Stimulated activated CD8-positive, alpha-beta memory T cell treated with anti-CD3 and anti-CD28 coated beads, Interleukin-7, amount 100 ng/mL, for 4 hours (primary cell): ENCODE results near the gene EHMT1.

ENCODE experiments used
- DNase-seq, 2 donors: peaks; one replicate each; pipeline ENCODE4 v3.0.0-alpha.2; 2020; ENCODE audit warnings: low read depth in 2 of 2

Gene EHMT1

DNA sequence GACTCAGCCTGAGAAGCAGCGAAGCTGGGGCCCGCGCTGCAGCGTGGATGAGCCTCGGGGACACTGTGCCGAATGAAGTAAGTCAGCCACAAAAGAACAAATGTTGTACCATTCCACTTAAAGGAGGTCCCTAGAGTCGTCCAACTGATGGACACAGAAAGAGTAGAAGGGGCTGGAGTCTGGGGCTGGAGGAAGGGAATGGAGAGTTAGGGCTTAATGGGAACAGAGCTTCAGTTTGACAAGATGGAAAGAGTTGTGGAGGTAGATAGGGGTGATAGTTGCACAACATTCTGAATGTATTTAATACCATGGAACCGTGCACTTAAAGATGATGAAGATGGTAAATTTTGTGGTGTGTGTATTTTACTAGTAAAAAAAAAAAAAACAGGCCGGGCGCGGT is 119.9 kb downstream of the EHMT1 start:
- DNase-seq: no peak

GRCh38 chr9:137739371-137740309 is 120.8 kb downstream of the EHMT1 start:
- DNase-seq: no peak

DNA sequence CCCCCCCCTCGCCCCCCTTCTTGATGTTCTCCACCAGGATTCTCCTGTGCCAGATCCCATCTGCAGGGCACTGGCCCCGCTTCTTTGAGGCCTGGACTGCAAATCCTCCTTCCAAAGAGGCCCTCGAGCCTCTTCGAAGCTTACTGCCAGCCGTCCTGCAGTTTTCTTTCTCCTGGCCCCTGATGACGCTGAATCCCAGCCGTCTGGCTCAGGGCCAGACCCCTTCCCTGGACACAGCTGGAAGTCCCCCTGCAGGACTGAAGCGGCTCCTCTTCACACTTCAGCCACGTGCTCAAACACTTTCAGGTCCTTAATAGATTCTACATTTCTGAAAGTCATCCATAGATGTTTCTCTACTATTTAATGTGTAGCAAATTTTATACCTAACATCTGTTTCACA is 121.5 kb downstream of the EHMT1 start:
- no peak for DNase-seq

DNA sequence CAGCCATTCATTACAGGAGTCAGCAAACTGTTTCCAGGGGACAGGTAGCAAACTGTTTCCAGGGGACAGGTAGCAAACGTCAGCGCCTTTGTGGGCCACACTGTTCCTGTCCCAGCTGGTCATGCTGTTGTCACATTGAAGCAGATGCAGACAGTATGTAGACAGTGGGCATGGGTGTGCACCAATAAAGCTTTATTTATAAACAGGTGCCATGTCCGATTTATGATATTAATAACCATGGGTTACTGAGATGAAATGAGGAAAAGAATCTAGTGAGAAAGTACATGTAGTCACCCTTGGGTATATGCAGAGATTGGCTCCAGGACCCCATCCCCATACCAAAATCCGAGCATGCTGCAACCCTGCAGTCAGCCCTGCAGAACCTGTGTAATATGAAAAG is 122.5 kb downstream of the EHMT1 start:
- no peak for DNase-seq

DNA sequence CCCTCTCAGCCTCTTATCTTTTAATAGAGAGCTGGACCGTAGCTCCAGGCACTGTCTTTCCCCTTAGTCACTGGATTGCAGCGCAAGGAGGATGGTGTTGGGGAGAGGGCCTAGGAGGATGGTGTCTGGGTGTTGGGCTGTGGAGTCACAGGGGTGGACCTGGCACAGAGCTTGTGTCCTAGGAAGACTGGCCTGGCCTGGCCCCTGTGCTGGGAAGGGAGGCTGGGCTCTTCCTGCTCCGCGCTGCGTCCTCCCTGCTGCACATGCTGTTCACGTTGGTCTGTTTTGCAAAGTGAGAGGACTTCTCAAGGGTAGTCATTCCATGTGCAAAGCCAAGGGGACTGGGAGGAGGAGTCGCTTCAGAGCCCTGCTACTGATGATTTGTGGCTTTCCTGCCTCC is 123.9 kb downstream of the EHMT1 start:
- DNase-seq: no peak

DNA sequence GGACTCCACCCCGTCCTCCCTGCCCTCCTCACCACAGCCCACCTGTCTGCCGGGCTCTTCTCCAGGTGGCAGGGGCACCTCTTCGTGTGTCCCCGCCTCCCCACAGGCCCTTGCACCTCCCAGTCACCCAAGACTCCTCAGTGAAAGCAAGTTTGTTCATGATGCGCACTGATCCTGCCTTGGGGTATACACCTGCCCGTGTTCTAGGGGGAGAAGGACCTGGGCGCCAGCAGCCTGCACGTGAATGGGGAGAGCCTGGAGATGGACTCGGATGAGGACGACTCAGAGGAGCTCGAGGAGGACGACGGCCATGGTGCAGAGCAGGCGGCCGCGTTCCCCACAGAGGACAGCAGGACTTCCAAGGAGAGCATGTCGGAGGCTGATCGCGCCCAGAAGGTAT is 124.9 kb downstream of the EHMT1 start:
- no peak for DNase-seq

- DNase-seq: no peak
Measured at GRCh38 chr9:137744632-137745183, 125.9 kb downstream of the EHMT1 start.

DNA sequence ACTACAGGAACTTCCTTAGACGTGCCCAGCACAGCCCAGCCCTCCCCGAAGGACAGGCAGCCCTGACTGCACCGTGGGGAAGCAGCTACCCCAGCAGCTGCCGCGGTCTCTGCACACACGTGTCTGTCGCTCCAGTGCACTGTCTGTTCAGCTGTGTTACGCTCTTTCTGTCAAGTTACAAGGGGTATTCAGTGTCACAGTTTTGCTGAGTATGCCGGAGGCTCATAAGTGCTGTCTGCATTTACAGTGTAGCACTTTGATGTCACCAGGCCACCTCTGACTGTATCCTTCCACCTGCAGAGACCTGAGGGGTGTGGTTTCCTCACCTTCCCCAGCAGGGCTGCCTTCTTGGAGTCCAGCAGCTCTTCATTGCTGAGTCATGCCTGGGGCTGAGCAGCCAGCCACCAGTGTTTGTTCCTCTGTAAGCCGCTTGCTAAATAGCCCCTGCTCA is 126.8 kb downstream of the EHMT1 start:
- no peak for DNase-seq

- DNase-seq: no peak
Measured at GRCh38 chr9:137748311-137748710, 129.5 kb downstream of the EHMT1 start.

DNA sequence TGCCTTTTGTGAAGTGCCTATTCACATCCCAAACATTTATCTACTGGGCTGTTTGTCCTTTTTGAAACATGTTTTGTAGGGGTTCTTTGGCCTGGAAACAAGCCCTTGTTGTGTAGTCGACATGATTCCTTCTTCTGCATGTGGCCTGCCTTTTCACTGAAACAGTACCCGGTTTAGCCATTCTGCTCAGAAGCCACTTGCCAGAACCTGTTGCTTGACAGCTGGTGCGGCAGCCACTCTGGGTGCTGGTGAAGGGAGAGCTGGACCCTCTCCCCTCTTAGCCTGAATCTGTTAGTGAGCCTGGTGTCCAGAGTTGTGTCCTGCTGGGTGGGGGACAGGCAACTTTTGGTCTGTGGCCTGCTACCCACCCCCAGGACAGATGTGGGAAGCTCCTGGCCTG is 129.9 kb downstream of the EHMT1 start:
- no peak for DNase-seq

DNA sequence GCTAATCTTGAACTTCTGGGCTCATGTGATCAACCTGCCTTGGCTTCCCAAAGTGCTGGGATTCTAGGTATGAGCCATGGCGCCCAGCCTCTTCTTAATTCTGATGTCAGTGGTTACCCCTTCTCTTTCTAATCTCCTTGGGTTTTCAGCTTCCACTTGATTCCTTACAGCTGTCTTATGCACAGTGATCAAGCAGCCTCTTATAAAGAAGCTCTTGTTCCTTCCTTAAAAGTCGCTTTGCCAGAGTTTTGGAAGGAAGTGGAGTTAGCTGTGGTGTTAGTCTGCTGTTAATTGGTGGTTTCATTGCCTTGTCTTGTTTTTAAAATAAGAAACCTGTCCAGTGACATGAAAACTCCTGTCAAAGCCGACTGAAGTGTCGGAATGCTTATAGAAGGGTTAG is 130.7 kb downstream of the EHMT1 start:
- no peak for DNase-seq

DNA sequence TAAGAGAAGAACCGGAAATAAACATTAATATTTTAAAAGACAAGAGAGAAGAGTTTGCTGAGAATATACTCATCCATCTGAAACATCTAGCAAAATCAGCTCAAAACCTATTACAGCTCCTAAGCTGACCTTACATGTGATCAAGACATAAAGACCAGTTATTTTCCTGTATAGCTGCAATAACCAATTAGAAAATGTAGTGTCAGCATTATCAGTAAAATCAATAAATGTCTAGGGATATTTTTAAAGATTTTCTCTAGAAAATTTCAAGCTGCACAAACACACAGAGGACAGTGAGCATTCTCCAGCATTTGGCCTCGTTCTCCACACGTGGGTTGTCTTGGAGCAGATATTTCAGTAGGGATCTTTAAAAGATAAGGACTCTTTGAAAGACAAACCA is 131.2 kb downstream of the EHMT1 start:
- DNase-seq: no peak

- no peak for DNase-seq
Measured at GRCh38 chr9:137750566-137750965, 131.8 kb downstream of the EHMT1 start.

DNA sequence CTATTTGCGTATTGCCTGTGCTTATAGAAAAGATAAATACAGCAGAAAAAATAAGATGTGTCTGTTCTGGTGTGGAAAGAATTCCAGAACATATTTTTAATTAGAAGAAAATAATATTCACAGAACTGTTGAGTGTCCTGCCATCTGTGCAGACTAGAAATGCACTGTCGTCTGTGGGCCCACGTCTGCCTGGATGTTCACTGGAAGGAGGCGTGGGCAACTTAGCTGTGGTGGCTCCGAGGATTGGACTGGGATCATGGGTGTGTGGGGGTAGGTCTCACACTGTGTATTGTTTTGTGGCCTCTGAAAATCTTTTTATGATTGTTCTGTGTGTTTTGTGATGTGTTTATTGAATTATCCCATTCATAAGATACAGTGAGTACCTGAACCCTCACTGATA is 132.8 kb downstream of the EHMT1 start:
- no peak for DNase-seq

DNA sequence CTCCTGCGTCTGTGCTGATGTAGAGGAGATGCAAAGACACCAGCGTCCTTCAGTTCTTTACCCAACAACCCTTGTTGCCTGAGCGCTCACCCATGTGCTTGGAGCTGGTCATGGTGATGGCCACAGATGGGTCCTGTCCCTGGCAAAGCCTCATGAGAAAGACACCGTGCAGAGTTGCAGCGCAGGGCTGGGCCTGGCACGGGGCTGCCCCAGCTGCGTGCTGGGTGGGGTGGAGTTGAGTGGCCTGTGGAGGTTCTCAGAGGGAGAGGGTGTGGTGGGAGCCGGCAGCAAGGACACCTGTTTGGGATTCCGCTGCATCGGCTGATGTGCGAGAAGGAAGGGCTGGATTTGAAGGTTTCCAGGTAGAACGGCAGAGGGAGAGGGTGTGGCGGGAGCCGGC is 133.6 kb downstream of the EHMT1 start:
- DNase-seq: no peak

- no peak for DNase-seq
Measured at GRCh38 chr9:137753192-137753765, 134.5 kb downstream of the EHMT1 start.

GRCh38 chr9:137755261-137755927 is 136.6 kb downstream of the EHMT1 start:
- DNase-seq: no peak

DNA sequence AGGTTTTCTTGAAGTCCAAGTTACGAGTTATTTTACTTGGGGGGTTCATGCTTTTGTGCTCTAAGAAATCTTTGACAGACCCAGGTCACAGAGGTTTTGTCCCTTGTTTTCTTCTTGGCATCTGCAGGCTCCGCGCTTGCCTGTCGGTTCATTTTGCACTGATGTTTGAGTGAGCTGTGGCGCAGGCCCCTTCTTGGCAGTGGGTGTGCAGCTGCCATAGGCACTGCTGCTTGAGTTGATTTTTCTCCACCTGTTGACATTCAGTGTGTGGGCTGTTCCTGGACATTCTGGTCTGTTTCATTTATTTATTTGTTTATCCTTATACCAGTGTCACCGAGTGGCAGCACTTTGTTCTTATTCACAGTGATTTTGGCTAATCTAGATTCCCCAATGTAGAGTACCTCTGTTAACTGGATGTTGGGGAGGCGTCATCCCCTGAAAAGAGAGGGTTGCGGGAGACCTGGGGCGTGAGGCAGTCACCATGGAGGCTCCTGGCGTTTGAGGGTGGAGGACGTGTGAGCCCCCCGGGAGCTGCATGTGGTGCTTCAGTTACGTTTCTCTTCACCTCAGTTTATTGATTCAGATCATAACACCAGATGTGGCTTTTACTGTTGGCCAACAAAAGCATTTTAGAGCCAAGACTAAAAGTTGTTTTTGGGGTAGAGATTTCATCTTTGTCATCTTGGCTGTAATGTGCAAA is 137.4 kb downstream of the EHMT1 start:
- DNase-seq: no peak

GRCh38 chr9:137757139-137757538 is 138.3 kb downstream of the EHMT1 start:
- no peak for DNase-seq

DNA sequence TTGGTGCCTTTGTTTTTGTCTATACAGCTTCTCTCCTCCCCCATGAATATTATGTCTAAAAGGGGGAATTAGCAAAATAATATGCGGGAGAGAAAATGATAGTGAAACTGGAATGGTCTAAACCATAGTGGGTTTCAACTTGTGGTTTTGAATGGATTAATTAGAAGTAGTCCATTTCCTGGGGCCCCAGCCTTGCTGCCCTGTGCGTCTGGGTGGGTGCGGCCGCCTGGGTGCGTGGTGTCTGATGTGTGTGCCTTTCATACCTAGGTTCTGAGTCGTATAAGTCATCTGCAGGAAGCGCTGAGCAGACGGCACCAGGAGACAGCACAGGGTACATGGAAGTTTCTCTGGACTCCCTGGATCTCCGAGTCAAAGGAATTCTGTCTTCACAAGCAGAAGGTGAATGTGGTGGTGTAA is 138.8 kb downstream of the EHMT1 start:
- no peak for DNase-seq

- no peak for DNase-seq
Measured at GRCh38 chr9:137758067-137758466, 139.3 kb downstream of the EHMT1 start.

- no peak for DNase-seq
Measured at GRCh38 chr9:137759117-137759516, 140.3 kb downstream of the EHMT1 start.
